ENCODE results near the gene IL22.

- TF ChIP-seq CTCF (IDR thresholded peaks at IDR 0.05) = no peak
- TF ChIP-seq POLR2A (IDR thresholded peaks at IDR 0.05) = no peak
Measured at GRCh38 chr12:68268967-68269366, 15.6 kb upstream of the IL22 start.

Data from suprapubic skin (tissue), 3 donors.